Measurements from ENCODE around the gene KCNJ2.

Gene KCNJ2

GRCh38 chr17:70168044-70168976, 1.0 kb upstream of the KCNJ2 start:
- peak; percentile 42 for DNase-seq (ENCODE audit: extremely low read depth, low read depth)
- H3K4me3 ChIP-seq (replicated peaks; ENCODE audit: low read depth, low read length), result peak overlapping the region; percentile 54
- TF ChIP-seq CTCF (IDR thresholded peaks at IDR 0.05; ENCODE audit: low read depth, low read length, missing control alignments), result peak; percentile 69

GRCh38 chr17:70169709-70170597, 621 bp downstream of the KCNJ2 start:
- H3K4me3 ChIP-seq (replicated peaks; ENCODE audit: low read depth, low read length), result peak overlapping the region; percentile 54
- DNase-seq (ENCODE audit: extremely low read depth, low read depth), result no peak
- no peak for TF ChIP-seq CTCF (IDR thresholded peaks at IDR 0.05; ENCODE audit: low read depth, low read length, missing control alignments)

DNA sequence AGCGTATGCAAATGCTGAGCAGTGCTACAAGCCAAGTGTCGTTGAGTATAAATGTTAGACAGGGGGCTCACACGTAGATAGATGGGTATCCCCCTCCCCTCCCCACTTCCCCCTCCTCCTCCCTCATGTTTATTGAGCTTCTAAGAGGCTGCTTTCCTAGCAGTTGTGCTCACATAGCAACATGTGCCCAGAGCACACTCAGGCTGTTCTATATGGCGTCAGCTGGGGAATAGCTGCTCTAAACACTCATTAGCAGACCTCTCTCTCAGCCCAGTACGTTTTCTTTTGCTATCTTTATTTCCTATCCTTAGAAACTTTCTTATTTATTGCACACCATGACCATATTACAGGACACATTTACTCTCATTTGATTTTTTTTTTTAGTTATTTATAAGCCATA, 1.8 kb downstream of the KCNJ2 start:
- no peak for DNase-seq (ENCODE audit: extremely low read depth, low read depth)
- no peak overlapping the region for H3K4me3 ChIP-seq (replicated peaks; ENCODE audit: low read depth, low read length)
- no peak for TF ChIP-seq CTCF (IDR thresholded peaks at IDR 0.05; ENCODE audit: low read depth, low read length, missing control alignments)

GRCh38 chr17:70172449-70172848, 3.1 kb downstream of the KCNJ2 start:
- H3K4me3 ChIP-seq (replicated peaks; ENCODE audit: low read depth, low read length), result no peak overlapping the region
- no peak for DNase-seq (ENCODE audit: extremely low read depth, low read depth)
- TF ChIP-seq CTCF (IDR thresholded peaks at IDR 0.05; ENCODE audit: low read depth, low read length, missing control alignments), result no peak

DNA sequence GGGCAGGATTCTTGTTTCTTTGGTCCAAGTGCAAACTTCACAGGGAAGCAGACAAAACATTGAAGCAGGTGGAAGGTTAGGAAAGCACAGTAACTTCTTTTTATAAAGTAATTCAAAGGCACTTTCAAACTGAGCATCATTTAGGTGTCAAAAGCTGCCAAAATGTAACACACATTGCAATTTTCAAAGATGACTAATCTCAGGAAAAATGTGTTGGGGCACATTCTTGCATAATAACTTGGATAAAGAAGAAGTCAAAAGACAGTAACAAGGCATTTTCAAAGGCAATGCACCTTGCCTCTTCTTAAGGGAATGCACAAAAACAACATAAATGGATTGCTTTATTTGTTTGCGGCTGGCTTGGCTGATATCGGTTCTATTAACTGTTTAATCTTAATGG, 3.6 kb downstream of the KCNJ2 start:
- no peak overlapping the region for H3K4me3 ChIP-seq (replicated peaks; ENCODE audit: low read depth, low read length)
- DNase-seq (ENCODE audit: extremely low read depth, low read depth), result no peak
- TF ChIP-seq CTCF (IDR thresholded peaks at IDR 0.05; ENCODE audit: low read depth, low read length, missing control alignments), result no peak

GRCh38 chr17:70173681-70174080, 4.3 kb downstream of the KCNJ2 start:
- no peak overlapping the region for H3K4me3 ChIP-seq (replicated peaks; ENCODE audit: low read depth, low read length)
- no peak for DNase-seq (ENCODE audit: extremely low read depth, low read depth)
- no peak for TF ChIP-seq CTCF (IDR thresholded peaks at IDR 0.05; ENCODE audit: low read depth, low read length, missing control alignments)

Measured in HFF-Myc (cell line).